IMR-90 (cell line): ENCODE results near the gene GRIA2. TPM values are rescaled to one million over a fixed set of nuclear protein-coding genes. Genes with fewer than 3 reads are reported as not detected.

ENCODE experiments used
- ATAC-seq: fragments of 200-7000 bp; cut with Tn5 transposase; 2 replicates; pipeline ENCODE4 v1.9.1; 2020; ENCODE audit warnings: low read depth, mild to moderate bottlenecking, moderate library complexity
- BruUV-seq: library from RNA; stranded (reverse); fragments of 400-500 nt; replicated peaks from 2 replicates; lab custom pipeline; 2021; lab: Mats Ljungman, UMichigan
- CTCF ChIA-PET: fragments of 300-600 bp; formaldehyde crosslinking; extraction: SDS; loops from one replicate; lab custom pipeline; 2021; ENCODE audit warnings: antibody characterized with exemption; lab: Yijun Ruan, JAX
- POLR2A ChIA-PET: fragments of 300-600 bp; sonication (Branson Sonifier 250); formaldehyde crosslinking; loops from one replicate; lab custom pipeline; 2022; ENCODE audit warnings: antibody characterized with exemption; ENCODE audit not compliant: unreplicated experiment; lab: Charles Lee
- DNase-seq: peaks from one replicate; pipeline ENCODE4 v3.0.0; 2013
- H2AFZ ChIP-seq: replicated peaks from 2 replicates; pipeline ENCODE3; 2013; ENCODE audit warnings: low read length, mild to moderate bottlenecking; ENCODE audit not compliant: poor library complexity
- H2AK5ac ChIP-seq: 2 replicates; pipeline ENCODE4 v1.6.1; 2013; ENCODE audit warnings: low read depth, low read length, inconsistent platforms
- H2AK9ac ChIP-seq: replicated peaks from 2 replicates; pipeline ENCODE3; 2013; ENCODE audit warnings: mild to moderate bottlenecking, low read depth, low read length, moderate library complexity; ENCODE audit not compliant: poor library complexity
- H2BK120ac ChIP-seq: 2 replicates; pipeline ENCODE4 v1.6.1; 2013; ENCODE audit warnings: low read depth, low read length, inconsistent platforms
- H2BK15ac ChIP-seq: 3 replicates; pipeline ENCODE4 v1.6.1; 2013; ENCODE audit warnings: low read depth, low read length, inconsistent platforms
- H2BK20ac ChIP-seq: 2 replicates; pipeline ENCODE4 v1.6.1; 2013; ENCODE audit warnings: low read depth, mild to moderate bottlenecking, inconsistent platforms, low read length, moderate library complexity
- H2BK5ac ChIP-seq: 2 replicates; pipeline ENCODE4 v1.6.1; 2013; ENCODE audit warnings: mild to moderate bottlenecking, low read depth, low read length, inconsistent platforms; ENCODE audit not compliant: poor library complexity, severe bottlenecking
- H3K14ac ChIP-seq: replicated peaks from 2 replicates; pipeline ENCODE4 v1.6.1; 2013; ENCODE audit warnings: low read depth, low read length, inconsistent platforms
- H3K18ac ChIP-seq: 2 replicates; pipeline ENCODE4 v1.6.1; 2013; ENCODE audit warnings: low read depth, low read length, control low read depth
- H3K23ac ChIP-seq: 2 replicates; pipeline ENCODE4 v1.6.1; 2013; ENCODE audit warnings: low read depth, low read length, inconsistent platforms
- H3K27ac ChIP-seq: 2 replicates; pipeline ENCODE4 v1.5.1; 2013; ENCODE audit warnings: mild to moderate bottlenecking, control low read depth, low read length; ENCODE audit not compliant: insufficient read depth
- H3K27me3 ChIP-seq: 2 replicates; pipeline ENCODE4 v1.6.1; 2013; ENCODE audit warnings: low read length; ENCODE audit not compliant: control insufficient read depth, insufficient read depth
- H3K36me3 ChIP-seq: 2 replicates; pipeline ENCODE4 v1.6.1; 2013; ENCODE audit warnings: low read length, mixed read lengths; ENCODE audit not compliant: control insufficient read depth, insufficient read depth
- H3K4ac ChIP-seq: 2 replicates; pipeline ENCODE4 v1.6.1; 2013; ENCODE audit warnings: low read depth, low read length, inconsistent platforms
- H3K4me1 ChIP-seq: 2 replicates; pipeline ENCODE4 v1.6.1; 2013; ENCODE audit warnings: low read length, mixed read lengths; ENCODE audit not compliant: control insufficient read depth, insufficient read depth
- H3K4me2 ChIP-seq: 2 replicates; pipeline ENCODE4 v1.6.1; 2013; ENCODE audit warnings: low read depth, mild to moderate bottlenecking, control low read depth, low read length, moderate library complexity
- H3K4me3 ChIP-seq: 2 replicates; pipeline ENCODE4 v1.5.1; 2013; ENCODE audit warnings: low read depth, mild to moderate bottlenecking, control low read depth, low read length, moderate library complexity; ENCODE audit not compliant: insufficient read depth
- H3K56ac ChIP-seq: 2 replicates; pipeline ENCODE4 v1.6.1; 2013; ENCODE audit warnings: low read length, inconsistent platforms; ENCODE audit not compliant: insufficient read depth; ENCODE audit errors: extremely low read depth
- H3K79me1 ChIP-seq, 2 experiments: 2 replicates each; pipeline ENCODE4 v1.6.1; 2013; ENCODE audit warnings: low read length in 2 of 2, inconsistent platforms in 1 of 2, low read depth in 1 of 2
- H3K9ac ChIP-seq: 2 replicates; pipeline ENCODE4 v1.6.1; 2013; ENCODE audit warnings: low read depth, low read length, control low read depth
- H3K9me1 ChIP-seq: 2 replicates; pipeline ENCODE4 v1.6.1; 2013; ENCODE audit warnings: low read length, inconsistent platforms; ENCODE audit not compliant: insufficient read depth
- H3K9me3 ChIP-seq: 2 replicates; pipeline ENCODE4 v1.6.1; 2013; ENCODE audit warnings: low read length; ENCODE audit not compliant: control insufficient read depth, insufficient read depth
- H4K20me1 ChIP-seq: 2 replicates; pipeline ENCODE4 v1.6.1; 2013; ENCODE audit warnings: low read length, inconsistent platforms; ENCODE audit not compliant: insufficient read depth
- H4K5ac ChIP-seq: 2 replicates; pipeline ENCODE4 v1.6.1; 2013; ENCODE audit warnings: mild to moderate bottlenecking, low read depth, low read length, control low read depth
- H4K8ac ChIP-seq, 2 experiments: 2 replicates each; pipeline ENCODE4 v1.6.1; 2013; ENCODE audit warnings: low read depth in 2 of 2, low read length in 2 of 2, control low read depth in 1 of 2, inconsistent platforms in 1 of 2
- H4K91ac ChIP-seq: 2 replicates; pipeline ENCODE4 v1.6.1; 2013; ENCODE audit warnings: low read depth, low read length, inconsistent platforms; ENCODE audit not compliant: insufficient read depth
- MAFK ChIP-seq: IDR thresholded peaks from 2 replicates; pipeline ENCODE4 v1.6.1; 2012; ENCODE audit warnings: low read depth, low read length, improper control_type of control experiment
- RFX5 ChIP-seq: IDR thresholded peaks from 2 replicates; pipeline ENCODE4 v1.8.0; 2012; ENCODE audit warnings: low read depth, mild to moderate bottlenecking, low read length, moderate library complexity
- WGBS, 2 experiments: methylation state at CpG; one replicate each; pipeline versions ENCODE4 v1.1.5 to v1.1.7; 2013; ENCODE audit warnings: missing lambda C conversion rate in 2 of 2; ENCODE audit not compliant: insufficient read length in 1 of 2; ENCODE audit errors: extremely low coverage in 2 of 2; 5-methylcytosine and 5-hydroxymethylcytosine counted together
- dilution Hi-C: fragments of 300-500 bp; cut with HindIII; formaldehyde crosslinking; loops from one replicate; pipeline ENCODE4 v1.14.3; 2018; ENCODE audit warnings: low sequenced_read_pairs; ENCODE audit not compliant: unreplicated experiment
- in situ Hi-C: fragments of 300-500 bp; cut with MboI; formaldehyde crosslinking; loops from 3 replicates; pipeline ENCODE4 v1.14.3; 2019; ENCODE audit warnings: low sequenced_read_pairs, inconsistent platforms, mixed read lengths
- intact Hi-C: fragments of 100-400 bp; cut with micrococcal nuclease; formaldehyde crosslinking; loops from 2 replicates; pipeline ENCODE4 v1.10.0; 2022
- polyA plus RNA-seq, 3 experiments: library from polyadenylated mRNA; depleted of rRNA; stranded (reverse); fragments of >200 nt; gene quantifications; 2 replicates each; pipeline ENCODE4 v1.2.3, GENCODE V29; 2012; ENCODE audit warnings: low replicate concordance in 1 of 3
- total RNA-seq: library from RNA; depleted of rRNA; stranded (reverse); fragments of >200 nt; gene quantifications from 2 replicates; pipeline ENCODE4 v1.2.3, GENCODE V29; 2012

The GRIA2 gene
- total and polyA plus RNA-seq, 2 of the 4 experiments (the other 2 are of a cell fraction): not detected

DNA sequence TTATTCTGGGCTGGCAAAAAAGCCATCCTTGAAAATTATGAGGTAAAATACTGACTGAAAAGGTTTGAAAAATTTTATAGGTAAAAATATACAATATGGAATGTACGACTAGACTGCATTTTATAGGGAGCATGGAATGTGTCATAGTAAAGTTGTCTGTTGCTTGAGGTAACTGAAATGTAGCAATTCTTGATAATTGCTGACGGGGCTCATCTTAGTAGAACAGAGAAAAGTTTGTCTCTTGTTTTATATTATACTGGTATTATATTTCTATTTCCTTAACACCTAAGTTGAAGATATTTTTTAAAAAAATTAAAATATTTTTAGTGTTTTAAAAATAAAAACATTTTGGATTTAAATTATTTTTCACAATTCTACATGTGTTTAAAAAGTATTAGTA is 11.0 kb downstream of the GRIA2 start:
- intact Hi-C loops: no loop called here

More for the DNA sequence above, 11.0 kb downstream of the GRIA2 start:
- no peak overlapping the region for H4K8ac ChIP-seq
- no peaks in the 10 kb centered on the region for H4K20me1 ChIP-seq
- H3K4me3 ChIP-seq: no peak overlapping the region
- no peak overlapping the region for H3K56ac ChIP-seq
- no peak overlapping the region for H3K23ac ChIP-seq
- H4K5ac ChIP-seq: no peak overlapping the region
- no CpG with 5 or more reads among the region's 2 CpGs for WGBS, 2 experiments
- no peak overlapping the region for H3K18ac ChIP-seq
- ChIA-PET CTCF (no interaction called here), POLR2A (no interaction called here)
- H4K91ac ChIP-seq: no peak overlapping the region
- no peak overlapping the region for H3K9ac ChIP-seq
- no peaks in the 10 kb centered on the region for H3K9me1 ChIP-seq
- no TSS peak for BruUV-seq
- H2BK5ac ChIP-seq: no peak overlapping the region
- H2AK5ac ChIP-seq: no peak overlapping the region
- no peaks in the 10 kb centered on the region for H3K79me1 ChIP-seq
- dilution Hi-C loops: no loop called here
- TF ChIP-seq RFX5 (no peak), MAFK (peak; percentile 38; the same call in 1 of the 2 replicates)
- H3K27me3 ChIP-seq: no peaks in the 10 kb centered on the region
- H3K9me3 ChIP-seq: no peaks in the 10 kb centered on the region
- no peak overlapping the region for H3K4me2 ChIP-seq
- H3K4me1 ChIP-seq: no peaks in the 10 kb centered on the region
- H2BK20ac ChIP-seq: no peak overlapping the region
- H2AK9ac ChIP-seq: no peak overlapping the region
- H3K14ac ChIP-seq: no peak overlapping the region
- in situ Hi-C loops: no loop called here
- DNase-seq (no peak), ATAC-seq (no peak)
- H2BK120ac ChIP-seq: no peak overlapping the region
- no peaks in the 10 kb centered on the region for H3K36me3 ChIP-seq
- H3K4ac ChIP-seq: no peak overlapping the region
- H2BK15ac ChIP-seq: no peak overlapping the region
- H2AFZ ChIP-seq: no peak overlapping the region
- H3K27ac ChIP-seq: no peak overlapping the region
